GM21619 (cell line): Measurements from ENCODE around the gene GNAQ.
"Not testable (repeated sequence)": the region's sequence is repeated elsewhere in the genome, so short reads cannot be mapped to it uniquely, and the experiment has no call there.

Experiments used
- ATAC-seq: cut with Tn5 transposase; IDR thresholded peaks from one replicate; pipeline ENCODE4 v1.9.1; 2021; ENCODE audit not compliant: unreplicated experiment

GNAQ gene

GRCh38 chr9:77708064-77708815 is 323.4 kb downstream of the GNAQ start:
- ATAC-seq = no peak

- ATAC-seq = no peak
Observed at GRCh38 chr9:77707383-77708063, 324.1 kb downstream of the GNAQ start.

GRCh38 chr9:77705636-77706035 is 326.0 kb downstream of the GNAQ start:
- ATAC-seq = no peak

- not testable (repeated sequence) for ATAC-seq
Observed at GRCh38 chr9:77702521-77703390, 328.9 kb downstream of the GNAQ start.

- ATAC-seq = no peak
Observed at GRCh38 chr9:77697238-77697984, 334.2 kb downstream of the GNAQ start.

GRCh38 chr9:77690723-77691122 is 340.9 kb downstream of the GNAQ start:
- not testable (repeated sequence) for ATAC-seq

GRCh38 chr9:77690119-77690518 is 341.5 kb downstream of the GNAQ start:
- ATAC-seq = not testable (repeated sequence)

- not testable (repeated sequence) for ATAC-seq
Observed at GRCh38 chr9:77687737-77688136, 343.9 kb downstream of the GNAQ start.

- ATAC-seq = no peak
Observed at GRCh38 chr9:77680581-77680980, 351.0 kb downstream of the GNAQ start.

GRCh38 chr9:77679661-77680368 is 351.8 kb downstream of the GNAQ start:
- no peak for ATAC-seq

- ATAC-seq = no peak
Observed at GRCh38 chr9:77679088-77679487, 352.5 kb downstream of the GNAQ start.

- ATAC-seq = no peak
Observed at GRCh38 chr9:77677957-77678535, 353.6 kb downstream of the GNAQ start.

- ATAC-seq = no peak
Observed at GRCh38 chr9:77677397-77677796, 354.2 kb downstream of the GNAQ start.

GRCh38 chr9:77673941-77674791 is 357.4 kb downstream of the GNAQ start:
- no peak for ATAC-seq

- ATAC-seq = no peak
Observed at GRCh38 chr9:77672183-77672582, 359.4 kb downstream of the GNAQ start.

- no peak for ATAC-seq
Observed at GRCh38 chr9:77667151-77667550, 364.5 kb downstream of the GNAQ start.
